Left hindlimb (tissue), 1 donor: ENCODE data around the gene CNGB1.
A peak's percentile ranks its signal among the peaks of the same experiment; 100 is the strongest.
"Not testable (repeated sequence)": the region's sequence is repeated elsewhere in the genome, so short reads cannot be mapped to it uniquely, and the experiment has no call there.

Experiments
- DNase-seq: peaks from one replicate; pipeline ENCODE4 v3.0.0-alpha.2; 2018

CNGB1 gene

DNA sequence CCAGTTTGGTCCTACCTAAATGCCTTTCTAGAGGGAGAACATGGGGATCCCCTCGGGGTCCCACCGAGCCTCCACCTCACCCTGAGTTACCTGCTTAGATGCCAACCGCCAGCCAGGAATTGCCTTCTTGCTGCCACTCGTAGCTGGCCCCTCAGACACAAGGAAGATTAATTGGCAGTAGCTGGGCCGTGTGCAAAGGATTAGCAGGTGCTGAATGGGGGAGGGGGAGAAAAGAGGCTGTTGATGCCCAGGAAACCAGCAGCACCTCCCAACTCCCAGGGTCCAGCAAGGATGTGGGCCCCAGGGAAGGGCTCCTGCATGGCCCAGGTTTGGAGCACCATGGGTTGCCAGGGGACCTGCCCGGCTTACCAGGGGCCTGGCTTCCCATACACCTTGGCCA, at the start of gene CNGB1:
TSS of gene CNGB1 (minus strand) at position 159 of the 400 bp plus-strand sequence. CDS start 3,842 bp downstream, outside the sequence.
- no peak for DNase-seq

DNA sequence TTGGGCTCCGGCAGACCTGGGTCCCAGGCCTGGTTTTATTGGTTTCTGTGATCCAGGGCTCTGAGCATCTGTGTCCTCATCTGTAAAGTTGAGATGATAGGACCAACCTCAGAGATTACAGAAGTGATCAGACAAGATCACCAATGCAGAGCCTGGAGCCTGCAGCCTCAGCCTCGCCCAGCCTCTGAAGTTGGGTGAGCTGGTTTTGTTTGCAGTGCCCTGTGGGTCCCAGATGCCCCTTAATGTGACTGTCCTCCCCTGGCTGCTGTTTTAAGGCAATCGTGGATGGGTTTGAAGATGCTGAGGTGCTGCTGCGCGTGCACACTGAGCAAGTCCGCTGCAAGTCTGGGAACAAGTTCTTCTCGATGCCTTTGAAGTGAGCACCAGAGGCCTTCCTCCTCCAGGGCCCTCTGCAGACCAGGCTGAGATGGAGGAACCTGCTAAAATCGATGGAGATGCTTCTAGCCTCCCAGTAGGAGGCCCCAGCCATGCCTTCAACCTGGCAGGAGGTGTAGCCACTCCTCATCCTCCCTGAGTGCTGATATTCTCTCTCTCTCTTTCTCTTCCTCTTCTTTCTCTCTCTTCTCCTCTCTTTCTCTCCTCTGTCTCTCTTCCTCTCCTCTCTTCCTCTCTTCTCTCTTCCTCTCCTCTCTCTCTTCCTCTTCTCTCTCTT, 49.1 kb upstream of the CNGB1 start:
- peak; percentile 17 for DNase-seq

- DNase-seq: peak; percentile 15
Observed at GRCh38 chr16:58018803-58019202, 47.9 kb upstream of the CNGB1 start.

DNA sequence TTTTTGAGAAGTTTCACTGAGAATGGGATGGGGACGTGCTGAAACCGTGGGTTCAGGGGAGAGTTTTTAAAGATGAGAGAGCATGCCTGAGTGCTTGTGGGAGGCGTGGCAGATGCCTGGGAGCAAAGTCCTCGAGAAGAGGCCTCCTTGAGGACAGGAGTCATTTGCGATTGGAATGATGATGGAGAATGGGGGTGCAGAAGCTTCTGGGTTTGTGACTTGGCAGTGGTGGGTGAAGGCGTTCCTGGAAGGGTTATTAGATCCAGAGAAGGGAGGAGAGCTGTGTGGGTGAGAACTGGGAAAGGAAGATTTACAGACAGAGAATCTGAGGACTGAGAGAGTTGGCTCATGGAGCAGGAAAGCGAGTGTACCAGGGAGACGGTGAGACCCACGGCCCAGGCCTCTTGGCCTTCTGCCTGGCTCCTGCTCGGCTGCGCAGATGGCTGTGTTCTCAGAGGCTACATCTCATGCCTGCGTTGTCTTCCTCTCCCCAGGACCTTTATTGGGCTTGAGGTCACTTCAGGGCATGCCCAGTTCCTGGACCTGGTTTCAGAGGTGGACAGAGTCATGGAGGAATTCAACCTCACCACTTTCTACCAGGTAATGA, 46.0 kb upstream of the CNGB1 start:
- peak; percentile 30 for DNase-seq

DNA sequence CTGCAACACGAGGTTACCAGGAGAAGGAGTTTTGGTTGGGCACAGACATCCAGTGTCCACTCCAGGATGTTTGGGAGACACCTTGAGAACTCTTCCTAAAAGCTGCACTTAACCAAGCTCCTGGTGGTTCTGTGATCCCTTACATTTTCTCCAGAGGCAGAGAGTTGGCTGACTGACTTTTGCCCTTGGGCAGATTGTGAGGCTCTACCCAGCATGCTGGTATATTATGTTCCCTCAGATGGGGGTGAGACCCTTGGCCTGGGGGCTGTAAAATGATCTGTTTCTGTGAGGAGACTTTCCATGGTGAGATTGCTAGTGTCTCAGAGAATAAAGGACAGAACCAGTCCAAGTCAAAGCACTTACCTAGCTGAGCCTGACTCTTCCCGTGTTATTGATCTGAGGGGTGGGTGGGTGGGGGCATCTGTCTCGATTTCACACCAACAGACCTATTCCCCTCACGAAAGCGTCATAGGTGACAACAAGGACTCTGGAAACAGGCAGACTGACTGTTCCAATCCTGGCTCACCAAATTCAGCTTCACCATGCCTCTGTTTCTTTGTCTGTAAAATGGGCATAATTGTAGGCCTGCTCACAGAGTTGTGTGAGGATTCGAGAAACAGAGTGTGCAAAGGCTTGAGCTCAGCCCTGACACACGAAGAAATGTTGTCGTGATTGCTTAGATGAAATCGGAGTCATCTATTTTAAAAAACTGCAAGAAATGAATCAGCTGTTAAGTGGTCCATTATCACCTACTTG, 42.5 kb upstream of the CNGB1 start:
- peak; percentile 3 for DNase-seq

DNA sequence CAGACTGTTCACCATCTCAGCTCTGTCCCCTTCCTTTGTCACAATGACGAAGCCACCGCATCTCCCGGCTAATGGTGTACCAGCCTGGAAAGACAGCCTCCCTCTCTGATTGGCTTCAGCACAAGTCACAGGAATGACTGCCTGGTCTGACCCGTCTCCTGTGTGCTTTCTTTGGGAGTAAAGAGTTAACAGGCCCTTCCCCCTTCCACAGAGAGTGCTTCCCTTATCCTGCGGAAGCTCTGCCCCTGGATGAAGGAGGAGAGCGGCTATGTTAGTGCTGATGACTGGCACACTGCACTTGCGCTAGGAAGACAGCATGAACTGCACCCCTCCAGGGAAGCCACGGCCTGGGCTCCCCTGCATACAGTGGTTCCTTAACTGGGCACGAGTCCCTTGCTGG, 41.6 kb upstream of the CNGB1 start:
- peak; percentile 24 for DNase-seq

DNA sequence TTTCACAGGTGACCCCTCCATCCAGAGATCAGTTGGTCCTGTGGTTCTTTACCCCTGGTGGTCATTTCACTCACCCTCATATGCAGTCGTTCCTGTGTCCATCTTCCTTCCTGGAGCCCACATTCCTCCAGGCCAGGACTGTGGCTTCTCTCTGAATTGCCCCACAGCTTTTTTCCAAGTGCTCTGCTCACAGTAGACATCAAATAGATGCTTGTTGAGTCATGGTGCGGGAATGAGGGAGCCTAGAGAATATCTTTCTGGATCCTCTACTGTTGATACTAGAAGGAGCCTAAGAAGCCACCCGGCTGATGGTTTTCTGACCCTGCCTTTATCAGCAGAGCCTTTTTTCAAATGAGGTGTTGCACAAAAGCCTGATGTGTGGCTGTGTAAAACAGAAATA, 40.7 kb upstream of the CNGB1 start:
- no peak for DNase-seq

GRCh38 chr16:58010886-58011285, 40.0 kb upstream of the CNGB1 start:
- no peak for DNase-seq

GRCh38 chr16:58009856-58010416, 39.0 kb upstream of the CNGB1 start:
- no peak for DNase-seq

- not testable (repeated sequence) for DNase-seq
Observed at GRCh38 chr16:58004736-58005135, 33.8 kb upstream of the CNGB1 start.

DNA sequence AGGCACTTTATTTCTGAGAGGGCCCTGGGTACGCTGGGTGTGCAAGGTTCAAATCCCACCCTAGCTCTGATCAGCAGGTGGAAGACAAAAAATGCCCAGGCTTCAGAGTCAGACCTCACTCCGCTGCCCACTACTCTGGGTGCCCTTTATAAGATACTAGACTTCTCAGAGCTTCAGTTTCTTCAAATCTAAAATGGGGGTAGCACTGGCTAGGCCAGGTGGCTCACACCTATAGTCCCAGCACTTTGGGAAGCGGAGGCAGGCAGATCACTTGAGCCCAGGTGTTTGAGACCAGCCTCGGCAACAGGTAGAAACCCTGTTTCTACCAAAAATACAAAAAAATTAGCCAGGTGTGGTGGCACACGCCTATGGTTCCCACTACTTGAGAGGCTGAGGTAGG, 32.0 kb upstream of the CNGB1 start:
- no peak for DNase-seq

DNA sequence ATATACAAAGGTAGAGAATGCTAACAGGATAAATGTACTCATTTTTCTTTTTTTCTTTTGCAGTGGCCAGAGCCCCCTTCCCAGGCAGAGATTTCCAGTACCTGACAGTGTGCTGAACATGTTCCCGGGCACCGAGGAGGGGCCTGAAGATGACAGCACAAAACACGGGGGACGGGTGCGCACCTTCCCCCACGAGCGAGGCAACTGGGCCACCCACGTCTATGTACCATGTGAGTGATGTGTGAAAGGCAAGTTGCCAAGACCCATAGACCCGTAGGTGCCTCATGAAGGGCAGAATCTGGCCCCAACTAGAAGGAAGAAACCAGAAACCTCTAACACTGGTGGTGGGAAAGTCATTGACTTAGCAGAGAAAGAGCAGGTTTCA, 31.5 kb upstream of the CNGB1 start:
- no peak for DNase-seq

DNA sequence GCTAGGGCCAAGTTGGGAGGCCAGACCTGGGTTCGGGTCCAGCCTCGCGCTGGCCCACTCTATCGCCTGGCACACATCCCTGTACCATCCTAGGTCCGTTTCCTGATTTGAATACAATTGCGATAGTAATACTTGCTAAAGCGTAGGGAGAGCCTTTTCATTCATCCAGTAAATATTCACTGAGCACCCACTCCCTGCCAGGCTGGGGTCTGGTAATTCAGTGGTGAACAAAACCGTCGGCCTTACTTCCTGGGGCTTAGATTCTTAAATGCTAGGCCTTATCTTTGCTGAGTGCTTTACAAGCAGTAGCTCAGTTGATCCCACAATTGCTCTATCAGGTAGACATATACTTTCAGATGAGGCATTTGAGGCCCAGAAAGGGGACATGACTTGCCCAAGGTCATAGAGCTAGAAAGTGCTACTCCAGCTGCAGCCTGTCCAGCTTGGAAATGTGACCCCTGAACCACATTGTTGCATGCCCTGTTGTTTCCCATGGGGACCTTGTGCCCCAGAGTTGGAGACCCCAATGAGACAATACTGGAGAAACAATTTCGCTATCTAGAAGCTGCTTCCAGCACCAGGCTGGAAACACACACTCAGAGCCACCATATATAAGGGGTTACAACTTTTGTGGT, 31.0 kb upstream of the CNGB1 start:
- no peak for DNase-seq

- DNase-seq: peak; percentile 91
Observed at GRCh38 chr16:58000706-58001676, 30.1 kb upstream of the CNGB1 start, which contains the start of gene USB1. Gene USB1, plus strand, starts transcription at chr16:58001407. Its CDS starts 77 bp downstream, at chr16:58001484.

- DNase-seq: no peak
Observed at GRCh38 chr16:57999971-58000705, 29.2 kb upstream of the CNGB1 start, which contains the start of gene ZNF319. Gene ZNF319, minus strand, starts transcription at chr16:58000672. Its CDS starts 2,407 bp downstream, at chr16:57998265.

DNA sequence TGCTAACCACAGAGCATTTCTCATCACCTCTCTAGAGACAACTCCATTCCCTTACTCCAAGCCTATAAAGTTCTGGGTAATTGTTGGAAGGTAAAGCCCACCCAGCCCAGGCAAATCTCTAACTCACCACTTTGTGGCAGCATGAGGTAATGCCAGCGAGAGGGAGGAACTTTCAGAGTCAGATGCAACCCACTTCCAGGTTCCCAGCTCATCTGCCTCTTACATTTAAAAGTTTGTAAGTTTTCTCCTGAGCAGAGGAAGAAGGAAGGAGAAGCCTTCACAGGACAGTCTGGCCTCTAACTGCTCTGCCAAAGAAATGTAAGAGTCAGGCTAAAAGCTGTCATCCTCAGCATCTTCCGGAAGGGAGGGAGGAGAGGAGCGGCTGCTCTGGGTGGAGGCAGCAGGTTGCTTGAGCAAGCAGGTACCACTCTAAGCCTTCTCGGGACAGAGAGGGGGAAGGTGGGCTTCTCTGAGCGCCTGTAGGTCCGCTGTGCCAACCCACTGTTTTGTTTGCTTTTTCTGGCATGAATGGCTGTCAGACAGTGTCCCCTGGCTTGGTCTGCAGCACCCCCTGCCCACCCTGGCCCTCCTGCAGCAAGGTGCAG, 28.5 kb upstream of the CNGB1 start:
- DNase-seq: no peak

DNA sequence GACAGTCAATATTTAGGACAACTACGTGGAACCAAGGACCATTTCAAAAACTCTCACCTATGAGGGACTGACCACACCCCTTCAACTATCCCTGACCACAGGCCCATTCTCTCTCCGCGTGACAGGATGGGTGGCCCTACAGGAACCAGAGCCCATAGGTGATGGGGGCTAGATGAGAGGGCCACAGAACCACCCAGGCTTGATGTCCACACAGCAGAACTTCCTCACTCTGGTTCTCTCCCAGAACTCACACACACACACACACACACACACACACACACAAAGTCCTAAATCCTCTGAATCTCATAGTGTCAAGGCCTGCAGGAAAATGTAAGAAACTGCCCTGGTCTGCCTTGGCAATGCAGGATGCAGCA, 28.1 kb upstream of the CNGB1 start:
- DNase-seq: no peak

GRCh38 chr16:57998486-57998885, 27.6 kb upstream of the CNGB1 start:
- no peak for DNase-seq

DNA sequence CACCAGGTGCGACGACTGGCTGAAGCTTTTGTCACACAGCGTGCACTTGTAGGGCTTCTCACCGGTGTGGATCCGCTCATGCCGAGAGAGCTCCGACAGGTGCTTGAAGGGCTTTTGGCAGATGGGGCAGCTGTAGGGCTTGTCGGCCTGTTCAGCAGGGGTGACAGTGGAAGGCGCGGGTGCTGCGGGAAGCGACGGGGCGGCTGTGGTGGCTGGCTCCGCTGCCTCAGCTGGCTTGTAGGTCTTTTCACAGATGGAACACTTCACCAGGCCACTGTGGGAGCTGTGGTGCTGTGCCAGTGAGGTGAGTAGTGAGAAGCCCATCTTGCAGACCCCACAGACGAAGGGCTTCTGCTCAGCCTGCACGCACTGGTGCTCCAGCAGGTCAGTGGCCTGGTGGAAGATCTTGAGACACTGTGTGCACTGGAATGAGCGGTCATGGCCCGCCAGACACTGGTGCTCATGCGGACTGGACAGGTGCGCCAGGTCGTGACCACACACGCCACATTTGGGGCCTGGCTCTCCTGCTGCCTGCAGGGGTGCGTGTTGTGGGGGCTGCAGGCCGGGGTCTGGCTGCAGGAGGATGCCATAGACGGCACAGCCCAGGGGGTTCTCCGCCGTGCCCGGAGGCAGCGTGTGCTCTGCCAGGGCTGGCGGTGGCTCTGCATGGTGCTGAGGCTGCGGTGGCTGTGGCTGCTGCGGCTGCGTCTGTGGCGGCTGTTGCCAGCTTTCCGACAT, 26.8 kb upstream of the CNGB1 start:
- no peak for DNase-seq

- no peak for DNase-seq
Observed at GRCh38 chr16:57997176-57997527, 26.2 kb upstream of the CNGB1 start.
